Pancreas (tissue), 10 donors: ENCODE data around the gene CCSER1. TPM values are rescaled to one million over a fixed set of nuclear protein-coding genes. Genes with fewer than 3 reads are reported as not detected.
A peak's percentile ranks its signal among the peaks of the same experiment; 100 is the strongest.

Source experiments
- ATAC-seq, 4 donors: fragments of 200-7000 bp; cut with Tn5 transposase; one replicate each; pipeline versions ENCODE4 v1.8.0 to v1.9.1; 2020; ENCODE audit warnings: mild to moderate bottlenecking in 4 of 4, moderate library complexity in 4 of 4
- DNase-seq, 6 donors: peaks; one replicate each; pipeline ENCODE4 v3.0.0-alpha.2; 2020
- FAIRE-seq: peaks from 2 replicates; lab custom pipeline; 2012; peaks lifted over from hg19 to GRCh38; lab: Jason Lieb, UNC
- H3K27ac ChIP-seq, 4 donors: fragments of 200-600 bp; sonication (generic); 1 replicate in 3 of 4; 2 replicates in 1 of 4; pipeline versions ENCODE4 v1.5.0 to v1.8.0; 2020
- H3K27me3 ChIP-seq, 4 donors: fragments of 200-600 bp; one replicate each; pipeline ENCODE4 v1.8.0; 2021
- H3K36me3 ChIP-seq, 3 donors: fragments of 200-600 bp; sonication (generic) in 1 of 3; one replicate each; pipeline versions ENCODE4 v1.5.0 to v1.8.0; 2020 to 2021
- H3K4me1 ChIP-seq, 3 donors: fragments of 200-600 bp; one replicate each; pipeline ENCODE4 v1.8.0; 2021
- H3K4me3 ChIP-seq, 4 donors: fragments of 200-600 bp; sonication (generic) in 2 of 4; one replicate each; pipeline versions ENCODE4 v1.5.0 to v1.8.0; 2020 to 2021
- H3K9me3 ChIP-seq, 4 donors: fragments of 200-600 bp; one replicate each; pipeline ENCODE4 v1.8.0; 2021
- CTCF ChIP-seq, 4 donors: fragments of 200-600 bp; sonication (generic) in 3 of 4; IDR thresholded peaks; one replicate each; pipeline versions ENCODE4 v1.5.0 to v1.8.0; 2021; ENCODE audit warnings: antibody characterized with exemption in 4 of 4
- WGBS, 2 donors: extraction: QIAGEN DNeasy Blood & Tissue Kit; methylation state at CpG; one replicate each; pipeline ENCODE4 v1.1.7; 2013; 5-methylcytosine and 5-hydroxymethylcytosine counted together
- intact Hi-C, 3 donors: fragments of 100-400 bp; cut with DNase I; formaldehyde crosslinking; loops; one replicate each; pipeline versions ENCODE4 v1.11.1 to v1.14.2; 2022
- polyA plus RNA-seq, 2 donors: library from polyadenylated mRNA; stranded (reverse); fragments of 200-250 nt; gene quantifications; one replicate each; pipeline ENCODE4 v1.2.3, GENCODE V29; 2013
- total RNA-seq, 6 donors: library from RNA; stranded (reverse); fragmentation: NEBNext Ultra II Directional in 4 of 6; extraction: Animal tissue kit (Norgen Biotek cat#: 25700) in 4 of 6; gene quantifications; one replicate each; pipeline versions ENCODE4 v1.2.1 to v1.2.4, GENCODE V29; 2021 to 2023
- donor health status: healthy with polysubstance abuse.
- donor health status: DM: no; HTN: no; CAD: no; lungs with moderate emphysema.
- donor health status: DM: no; HTN: no; CAD: no.
- donor health status: control.
- donor health status: control.
- donor health status: Bipolar disorder and iron deficiency.
- donor health status: DM: yes; HTN: yes; CAD: no.
- donor health status: DM: no; HTN: no; CAD: no.
- donor health status: DM: no; HTN: no; CAD: no.
- donor health status: DM: yes; HTN: yes; CAD: no.

Gene CCSER1
- total and polyA plus RNA-seq, 8 donors = 0.99 to 12.7 (median 5.1) TPM

- TF ChIP-seq CTCF (IDR thresholded peaks at IDR 0.05) = no peak
- H3K4me3 ChIP-seq = no peak overlapping the region
- H3K27me3 ChIP-seq = no peaks in the 10 kb centered on the region
- intact Hi-C loops = no loop called here
- 92 to 95% methylated on average over 4 of the region's 4 CpGs for WGBS, 2 donors
- ATAC-seq (no peak), DNase-seq (no peak), FAIRE-seq (no peak)
- H3K27ac ChIP-seq = no peak overlapping the region
- H3K9me3 ChIP-seq = no peaks in the 10 kb centered on the region
- H3K36me3 ChIP-seq = no peaks in the 10 kb centered on the region
- no peaks in the 10 kb centered on the region for H3K4me1 ChIP-seq
These were observed 475.5 kb downstream of the CCSER1 start for GRCh38 chr4:90602726-90603125.

GRCh38 chr4:90603540-90603939, 476.3 kb downstream of the CCSER1 start:
- intact Hi-C loops = no loop called here
- Histone ChIP-seq H3K4me3 (no peak overlapping the region), H3K36me3 (no peaks in the 10 kb centered on the region), H3K9me3 (no peaks in the 10 kb centered on the region), H3K27ac (no peak overlapping the region), H3K27me3 (no peaks in the 10 kb centered on the region), H3K4me1 (no peaks in the 10 kb centered on the region)
- no peak for TF ChIP-seq CTCF (IDR thresholded peaks at IDR 0.05)
- WGBS, 2 donors = 75 to 85% methylated on average over 2 of the region's 2 CpGs
- ATAC-seq (no peak), DNase-seq (no peak), FAIRE-seq (no peak)

GRCh38 chr4:90606781-90607180, 479.6 kb downstream of the CCSER1 start:
- H3K36me3 ChIP-seq = no peaks in the 10 kb centered on the region
- no peaks in the 10 kb centered on the region for H3K27me3 ChIP-seq
- WGBS, 2 donors = 92 to 98% methylated on average over 1 of the region's 1 CpG
- ATAC-seq = no peak
- no peaks in the 10 kb centered on the region for H3K9me3 ChIP-seq
- TF ChIP-seq CTCF (IDR thresholded peaks at IDR 0.05) = no peak
- DNase-seq = no peak
- intact Hi-C loops = no loop called here
- FAIRE-seq = peak; percentile 37
- H3K4me1 ChIP-seq = no peaks in the 10 kb centered on the region
- H3K27ac ChIP-seq = no peak overlapping the region
- no peak overlapping the region for H3K4me3 ChIP-seq

- FAIRE-seq = no peak
- H3K27ac ChIP-seq = no peak overlapping the region
- H3K36me3 ChIP-seq = no peaks in the 10 kb centered on the region
- DNase-seq = no peak
- TF ChIP-seq CTCF (IDR thresholded peaks at IDR 0.05) = no peak
- no peak overlapping the region for H3K4me3 ChIP-seq
- intact Hi-C loops = no loop called here
- ATAC-seq = no peak
- WGBS, 2 donors = 73 to 76% methylated on average over 2 of the region's 2 CpGs
- no peaks in the 10 kb centered on the region for H3K9me3 ChIP-seq
- no peaks in the 10 kb centered on the region for H3K4me1 ChIP-seq
- H3K27me3 ChIP-seq = no peaks in the 10 kb centered on the region
These were observed 487.2 kb downstream of the CCSER1 start for GRCh38 chr4:90614371-90614770.

- DNase-seq (no peak), ATAC-seq (no peak), FAIRE-seq (no peak)
- H3K27ac ChIP-seq = no peak overlapping the region
- H3K4me1 ChIP-seq = no peaks in the 10 kb centered on the region
- 87 to 95% methylated on average over 1 of the region's 1 CpG for WGBS, 2 donors
- H3K4me3 ChIP-seq = no peak overlapping the region
- H3K9me3 ChIP-seq = no peaks in the 10 kb centered on the region
- TF ChIP-seq CTCF (IDR thresholded peaks at IDR 0.05) = no peak
- intact Hi-C loops = no loop called here
- no peaks in the 10 kb centered on the region for H3K36me3 ChIP-seq
- H3K27me3 ChIP-seq = no peaks in the 10 kb centered on the region
These were observed 493.9 kb downstream of the CCSER1 start for GRCh38 chr4:90621080-90621479.
